OCI-LY7 (cell line): ENCODE measurements around the gene ELP4.

Source experiments
- EZH2phosphoT487 ChIP-seq: fragments of 200-600 bp; sonication (generic); IDR thresholded peaks from 2 replicates; pipeline ENCODE4 v1.6.1; 2018; ENCODE audit warnings: low read depth, borderline replicate concordance, mild to moderate bottlenecking, mixed run types, antibody characterized with exemption, low read length, moderate library complexity, mixed read lengths
- TF ChIP-seq, protein P1 (sequence below): fragments of 200-600 bp; sonication (generic); conservative IDR thresholded peaks from 2 replicates; pipeline ENCODE4 v1.5.1; 2014; ENCODE audit warnings: mild to moderate bottlenecking, antibody characterized with exemption, low read length, moderate library complexity, mixed read lengths

DNA sequence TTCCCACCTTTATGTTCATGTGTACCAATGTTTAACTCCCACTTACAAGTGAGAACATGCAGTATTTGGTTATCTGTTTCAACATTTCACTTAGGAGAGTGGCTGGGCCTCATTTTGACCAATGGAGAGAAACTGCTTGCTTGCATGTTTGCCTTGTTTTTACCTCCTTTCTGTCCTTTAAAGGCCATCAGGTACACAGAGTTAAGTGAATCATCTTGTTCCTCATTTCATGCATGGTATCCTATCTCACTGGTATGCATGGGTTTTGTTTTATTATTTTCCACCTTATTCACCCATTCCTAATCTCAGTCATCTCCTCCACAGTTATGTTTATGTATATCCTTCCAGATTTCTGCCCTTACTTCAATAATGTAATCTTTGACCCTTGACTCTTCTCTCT is 101.0 kb downstream of the ELP4 start:
- TF ChIP-seq, protein P1, sequence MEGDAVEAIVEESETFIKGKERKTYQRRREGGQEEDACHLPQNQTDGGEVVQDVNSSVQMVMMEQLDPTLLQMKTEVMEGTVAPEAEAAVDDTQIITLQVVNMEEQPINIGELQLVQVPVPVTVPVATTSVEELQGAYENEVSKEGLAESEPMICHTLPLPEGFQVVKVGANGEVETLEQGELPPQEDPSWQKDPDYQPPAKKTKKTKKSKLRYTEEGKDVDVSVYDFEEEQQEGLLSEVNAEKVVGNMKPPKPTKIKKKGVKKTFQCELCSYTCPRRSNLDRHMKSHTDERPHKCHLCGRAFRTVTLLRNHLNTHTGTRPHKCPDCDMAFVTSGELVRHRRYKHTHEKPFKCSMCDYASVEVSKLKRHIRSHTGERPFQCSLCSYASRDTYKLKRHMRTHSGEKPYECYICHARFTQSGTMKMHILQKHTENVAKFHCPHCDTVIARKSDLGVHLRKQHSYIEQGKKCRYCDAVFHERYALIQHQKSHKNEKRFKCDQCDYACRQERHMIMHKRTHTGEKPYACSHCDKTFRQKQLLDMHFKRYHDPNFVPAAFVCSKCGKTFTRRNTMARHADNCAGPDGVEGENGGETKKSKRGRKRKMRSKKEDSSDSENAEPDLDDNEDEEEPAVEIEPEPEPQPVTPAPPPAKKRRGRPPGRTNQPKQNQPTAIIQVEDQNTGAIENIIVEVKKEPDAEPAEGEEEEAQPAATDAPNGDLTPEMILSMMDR: no peak
- no peak for TF ChIP-seq EZH2phosphoT487
